GM18505 (cell line): ENCODE data around the gene AKAP13.

Experiments
- ATAC-seq: cut with Tn5 transposase; IDR thresholded peaks from one replicate; pipeline ENCODE4 v1.9.1; 2021; ENCODE audit not compliant: unreplicated experiment
- POLR2A ChIP-seq: IDR thresholded peaks from 4 replicates; pipeline ENCODE4 v1.6.1; 2011; ENCODE audit warnings: borderline replicate concordance; ENCODE audit not compliant: insufficient read depth, insufficient read length; ENCODE audit errors: extremely low read depth

Gene AKAP13

DNA sequence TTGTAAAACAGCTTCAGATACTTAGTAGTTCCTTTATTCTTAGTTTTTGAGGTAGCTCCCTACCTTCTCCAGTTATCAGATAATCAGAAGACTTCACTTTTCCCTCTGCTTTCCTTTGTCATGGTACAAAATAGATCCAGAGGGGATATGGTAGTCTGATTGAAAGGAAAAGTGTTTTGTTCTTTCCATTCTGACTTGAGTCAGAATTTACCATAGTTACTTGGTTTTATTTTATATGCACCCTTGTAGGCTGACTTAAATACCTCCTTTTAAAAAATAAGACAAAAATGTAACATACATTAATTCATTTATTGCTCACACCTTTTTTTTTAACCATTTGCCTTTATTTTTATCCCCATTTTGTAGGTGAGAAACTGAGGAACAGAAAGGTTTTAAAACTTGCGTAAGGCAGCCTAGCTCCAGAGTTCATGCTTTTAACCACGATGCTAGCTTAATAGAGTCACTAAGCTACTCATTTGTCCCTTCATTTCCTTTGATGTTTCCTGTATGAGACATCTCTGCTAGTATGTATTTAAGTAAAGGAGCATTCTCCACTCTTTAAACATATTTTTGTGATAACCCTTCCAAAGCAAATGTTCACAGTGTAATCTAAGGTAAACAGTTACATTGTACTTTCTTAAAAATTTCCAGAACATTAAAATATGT is 226.9 kb downstream of the AKAP13 start:
- ATAC-seq = no peak
- no peak for TF ChIP-seq POLR2A

DNA sequence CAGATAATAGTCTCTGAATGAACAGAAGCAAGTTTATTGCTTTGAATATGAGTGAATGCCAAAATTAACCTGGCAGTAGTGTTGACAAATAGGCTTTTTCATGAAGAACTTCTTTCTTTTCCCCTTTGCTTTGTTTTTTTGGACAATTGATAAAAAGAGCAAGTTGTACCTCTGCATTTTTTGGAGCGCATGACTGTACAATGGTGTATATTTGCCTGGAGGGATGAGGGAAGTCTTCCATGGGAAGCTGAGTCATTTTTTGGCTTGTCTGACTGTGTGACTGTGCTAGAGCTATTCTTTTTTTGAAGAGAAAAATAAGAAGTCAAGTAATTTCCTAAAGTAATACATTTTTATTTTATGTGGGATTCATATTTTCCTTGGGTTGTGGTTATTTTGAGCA is 227.4 kb downstream of the AKAP13 start:
- TF ChIP-seq POLR2A = no peak
- no peak for ATAC-seq

DNA sequence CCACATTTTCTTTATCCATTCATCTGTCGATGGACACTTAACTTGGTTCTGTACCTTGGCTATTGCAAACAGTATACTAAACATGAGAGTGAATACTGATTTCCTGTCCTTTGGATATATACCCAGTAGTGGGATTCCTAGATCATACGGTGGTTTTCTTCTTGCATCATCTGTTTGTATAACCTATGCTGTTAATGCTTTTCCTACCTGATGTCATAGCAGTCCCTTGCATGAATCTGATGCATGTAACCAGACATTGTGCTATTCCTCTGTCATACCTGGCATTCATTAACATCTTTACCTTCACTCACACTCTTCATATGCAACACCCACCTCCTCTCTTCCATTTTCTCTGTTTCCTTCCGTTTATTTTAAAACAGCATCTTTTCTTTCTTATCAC is 229.1 kb downstream of the AKAP13 start:
- no peak for TF ChIP-seq POLR2A
- no peak for ATAC-seq

DNA sequence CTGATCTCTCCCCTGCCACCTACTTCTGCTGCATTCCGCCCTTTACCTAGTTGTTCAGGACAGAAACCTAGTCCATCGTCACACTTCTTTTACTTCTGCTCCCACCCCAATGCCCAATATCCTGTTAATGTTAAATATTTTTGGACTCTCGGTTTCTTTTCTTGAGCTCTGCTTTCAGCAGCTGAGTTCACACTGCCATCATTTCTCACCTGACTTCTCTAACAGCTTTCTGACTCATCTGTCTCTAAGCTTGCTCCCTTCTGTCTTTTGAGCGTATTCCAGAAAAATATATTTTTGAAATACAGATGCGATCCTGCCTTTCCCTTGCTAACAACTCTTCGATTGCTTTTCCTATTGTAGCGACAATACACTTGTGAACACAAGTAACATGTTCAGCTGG is 231.0 kb downstream of the AKAP13 start:
- no peak for ATAC-seq
- no peak for TF ChIP-seq POLR2A

DNA sequence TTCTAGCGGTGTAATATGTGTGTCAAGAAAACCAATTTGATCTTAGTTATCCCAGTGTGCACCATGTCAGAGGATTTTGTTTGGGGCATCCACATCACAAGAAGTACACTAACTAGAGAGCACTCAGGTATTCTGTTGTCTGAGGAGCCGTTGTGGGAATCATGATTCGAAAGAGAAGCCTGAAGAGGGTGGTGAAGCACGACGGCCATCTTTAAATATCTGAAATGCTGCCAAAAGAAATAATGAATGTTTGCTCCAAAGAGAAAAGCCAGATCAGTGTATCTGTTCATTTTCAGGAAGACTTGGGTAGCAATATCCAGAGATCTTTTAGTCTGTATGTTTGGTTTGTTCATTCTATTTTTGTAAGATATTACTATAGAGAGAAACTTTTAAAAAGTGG is 233.7 kb downstream of the AKAP13 start:
- no peak for TF ChIP-seq POLR2A
- ATAC-seq = no peak

DNA sequence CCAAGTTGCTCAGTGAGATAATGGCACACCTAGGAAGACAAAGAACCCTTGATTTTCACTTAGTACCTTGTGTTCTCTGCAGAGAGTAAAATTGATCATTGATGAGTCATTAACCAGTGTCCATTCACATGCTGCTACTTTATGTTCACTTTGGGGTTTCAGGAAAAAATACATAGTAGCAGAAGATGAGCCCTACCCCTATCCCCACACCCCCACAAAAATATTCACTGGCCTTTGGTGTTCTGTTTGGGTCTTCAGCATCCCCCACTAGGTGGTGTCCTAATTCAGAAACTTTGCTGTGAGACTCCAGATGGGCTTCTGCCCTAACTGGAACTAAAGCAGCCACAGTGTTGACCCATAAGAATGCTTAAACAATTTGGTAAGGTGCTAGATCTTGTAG is 235.5 kb downstream of the AKAP13 start:
- no peak for ATAC-seq
- TF ChIP-seq POLR2A = no peak

DNA sequence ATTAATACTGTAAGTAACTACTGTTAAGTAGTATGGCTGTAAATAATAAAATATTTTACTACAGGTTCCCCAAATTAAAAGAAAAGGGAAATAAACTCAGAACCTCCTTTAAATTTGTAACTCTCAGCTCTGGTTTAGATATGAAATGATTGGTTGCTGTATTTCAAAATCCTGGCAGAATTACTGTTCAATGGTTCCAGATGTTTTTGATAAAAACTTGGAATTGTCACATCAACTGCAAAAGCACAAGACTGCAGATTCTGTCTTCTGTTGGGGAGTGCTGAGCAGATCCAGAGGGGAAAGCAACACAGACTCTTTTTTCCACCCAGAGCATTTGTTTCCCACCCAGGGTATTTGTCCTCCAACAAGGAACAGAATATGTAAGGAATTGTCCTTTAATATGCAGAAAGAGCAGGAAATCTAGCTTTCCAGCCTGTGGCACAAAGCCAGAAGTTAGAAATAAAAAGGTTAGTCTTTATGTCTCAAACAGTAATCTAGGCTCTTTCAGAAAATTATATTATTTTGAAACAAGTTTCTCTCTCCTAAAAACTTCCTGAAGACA is 236.2 kb downstream of the AKAP13 start:
- no peak for TF ChIP-seq POLR2A
- no peak for ATAC-seq

DNA sequence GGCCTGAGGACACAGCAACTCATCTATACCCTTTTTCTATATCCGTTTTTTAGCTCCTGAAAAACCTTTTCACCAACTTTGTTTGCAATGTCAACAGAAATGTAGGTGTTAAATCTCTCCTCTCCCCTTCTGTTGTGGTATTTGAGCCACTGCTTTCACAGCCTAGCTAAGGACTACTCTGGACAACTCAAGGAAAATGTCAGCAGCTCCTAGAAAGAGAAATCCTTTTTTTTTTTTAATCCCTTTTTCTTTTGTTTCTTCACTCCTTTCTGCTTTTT is 237.8 kb downstream of the AKAP13 start:
- no peak for TF ChIP-seq POLR2A

DNA sequence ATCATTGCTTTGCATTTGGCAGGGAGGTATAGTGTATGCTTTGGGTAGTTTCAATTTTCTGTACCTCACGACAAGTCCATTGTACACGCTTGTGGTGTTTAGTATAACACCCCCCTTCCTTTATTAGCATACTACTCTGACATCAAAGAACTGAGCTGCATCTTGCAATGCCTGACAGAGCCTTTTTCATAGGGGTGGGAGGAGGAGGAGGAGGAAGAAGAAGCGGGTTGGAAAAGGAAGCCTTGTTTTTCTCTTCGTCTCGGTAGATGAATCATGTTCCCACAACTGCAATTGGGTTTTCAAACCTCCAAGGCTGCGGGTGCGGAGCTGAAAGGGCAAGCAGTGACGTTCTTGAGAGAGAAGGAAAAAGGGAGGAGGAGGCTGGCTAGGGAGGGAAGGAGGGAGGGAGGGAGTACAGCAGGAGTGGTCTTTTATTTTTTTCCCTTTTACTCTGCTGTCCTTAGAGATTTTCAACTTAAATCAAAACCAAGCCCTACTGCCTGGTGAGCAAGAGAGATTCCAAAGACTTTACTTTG is 238.6 kb downstream of the AKAP13 start:
- TF ChIP-seq POLR2A = no peak
- ATAC-seq = peak; percentile 56

More for the DNA sequence above, 237.8 kb downstream of the AKAP13 start:
- no peak for ATAC-seq

DNA sequence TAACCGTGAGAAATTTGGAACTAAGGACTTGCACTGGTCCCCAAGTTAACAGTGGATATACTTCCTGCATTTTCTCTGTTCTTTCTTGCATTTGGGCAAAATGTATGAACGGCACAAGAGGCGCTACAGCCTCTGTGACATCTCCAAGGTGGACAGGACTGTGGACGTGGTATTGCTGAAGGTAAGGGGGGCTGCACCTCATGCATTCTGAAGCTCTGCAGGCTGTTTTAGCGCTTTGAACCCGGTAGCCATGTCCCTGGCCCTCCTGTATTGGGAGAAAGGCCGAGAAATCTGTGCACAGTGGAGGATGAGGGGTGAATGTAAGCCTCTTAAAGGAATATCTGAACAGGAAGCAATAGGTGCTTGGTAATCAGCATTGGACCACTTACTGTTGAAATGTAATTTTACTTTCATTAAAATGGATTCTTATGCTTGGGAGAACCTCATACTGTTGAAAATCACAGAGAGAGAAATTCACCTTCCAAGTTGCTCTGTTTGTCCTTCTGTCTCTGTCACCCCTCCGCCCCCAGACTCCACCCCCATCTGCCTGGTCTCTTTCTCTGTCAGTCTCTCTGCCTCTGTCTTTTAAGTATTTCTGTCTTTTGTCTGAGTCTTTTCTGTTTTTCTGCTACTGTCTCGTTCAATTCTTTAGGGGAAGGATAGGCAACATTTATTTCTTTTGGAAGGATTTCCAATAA is 239.7 kb downstream of the AKAP13 start:
- no peak for TF ChIP-seq POLR2A
- no peak for ATAC-seq

DNA sequence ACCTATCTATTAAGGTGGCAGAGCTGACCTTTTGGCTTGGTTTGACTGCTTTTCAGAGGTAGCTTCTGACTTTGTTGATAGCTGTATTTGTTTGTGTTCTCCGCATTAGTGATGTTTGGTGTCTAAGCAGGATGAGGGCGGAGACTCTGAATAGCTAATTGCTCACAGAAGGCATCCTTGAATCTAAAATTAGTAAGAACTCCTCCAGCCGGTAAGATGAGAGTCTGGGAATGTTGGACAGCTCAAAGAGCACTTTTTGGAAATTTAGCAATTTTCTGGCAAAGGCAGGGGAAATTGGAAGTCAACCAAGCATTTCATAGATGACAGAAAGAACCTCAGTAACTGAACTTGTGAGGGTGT is 240.3 kb downstream of the AKAP13 start:
- no peak for ATAC-seq
- no peak for TF ChIP-seq POLR2A

DNA sequence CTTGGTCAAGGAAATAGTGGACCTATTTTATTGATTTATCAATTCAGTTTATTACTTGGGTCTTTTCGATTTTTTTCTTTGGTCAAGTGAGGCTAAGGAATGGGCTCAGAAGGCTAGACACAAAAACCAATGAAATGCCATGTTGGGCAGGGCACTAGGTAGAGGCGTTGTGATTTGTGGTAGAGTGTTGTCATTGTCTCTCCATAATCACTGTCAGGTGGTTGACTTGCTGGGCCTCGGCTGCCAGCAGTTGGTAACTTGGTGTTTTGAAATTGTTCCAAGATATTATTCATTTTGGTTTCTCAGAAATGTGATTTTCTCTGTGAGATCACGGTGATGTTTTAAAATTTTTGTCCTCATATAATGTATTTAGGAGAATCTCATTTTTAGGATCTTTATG is 240.7 kb downstream of the AKAP13 start:
- ATAC-seq = no peak
- TF ChIP-seq POLR2A = no peak

DNA sequence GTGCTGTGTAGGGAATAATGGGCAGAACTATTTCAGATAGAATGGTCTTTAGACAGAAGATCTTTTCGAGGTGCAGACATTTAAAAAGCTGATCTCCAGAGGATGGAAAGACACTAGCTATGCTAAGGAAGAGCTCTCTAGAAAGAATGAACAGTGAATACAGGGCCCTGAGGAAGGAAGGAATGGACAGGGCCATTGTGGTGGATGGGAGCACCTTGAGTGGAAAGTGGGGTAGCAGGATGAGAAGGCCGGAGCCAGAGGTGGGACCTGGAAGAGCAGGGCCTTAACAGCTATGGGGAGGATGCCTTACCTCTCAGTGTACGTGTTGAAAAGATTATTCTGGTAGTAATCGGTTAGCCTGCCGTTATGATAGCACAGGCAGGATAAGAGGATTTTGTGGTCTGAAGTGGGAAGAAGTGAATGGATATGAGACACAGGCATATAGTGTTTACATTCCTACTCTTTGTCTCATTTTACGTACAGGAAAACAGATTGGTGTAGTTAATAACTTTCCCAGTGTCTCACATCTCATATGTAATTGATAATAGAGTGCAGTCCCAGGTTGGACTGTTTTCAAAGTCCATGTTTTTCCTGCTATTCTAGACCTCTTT is 241.9 kb downstream of the AKAP13 start:
- TF ChIP-seq POLR2A = no peak

DNA sequence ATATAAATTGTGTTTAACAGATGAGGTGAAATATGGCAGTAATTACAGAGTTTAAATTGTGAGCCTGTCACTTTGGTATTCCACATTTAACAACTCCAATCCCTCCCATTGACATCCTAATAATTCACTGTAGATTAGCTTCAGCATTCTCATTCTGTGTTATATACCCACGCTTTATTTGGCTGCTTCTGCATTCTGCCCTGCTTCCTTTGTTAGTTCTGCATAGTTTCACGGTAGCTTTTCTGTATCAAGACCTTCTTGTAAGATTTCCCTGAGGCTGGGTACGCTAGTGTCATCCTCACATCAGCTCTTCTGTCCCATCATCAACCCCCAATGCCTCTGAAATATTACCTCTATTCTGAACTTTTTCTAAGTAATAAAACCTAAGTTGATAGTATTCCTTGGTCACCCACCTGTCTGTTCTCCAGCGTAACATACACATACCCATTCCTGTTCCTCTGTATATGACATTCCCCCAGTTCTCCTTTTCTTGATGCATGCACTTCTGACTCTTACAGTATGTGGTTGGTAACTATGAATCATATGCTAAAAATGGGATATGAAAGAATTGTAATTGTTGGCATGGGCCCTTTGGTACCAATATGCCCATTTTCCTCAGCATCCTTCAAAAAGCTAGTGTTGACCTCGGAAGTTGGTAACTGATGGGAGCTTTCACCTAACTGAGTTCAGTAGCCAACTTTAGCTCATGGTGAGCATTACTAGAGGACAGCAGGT is 243.1 kb downstream of the AKAP13 start:
- ATAC-seq = no peak
- no peak for TF ChIP-seq POLR2A

More for the DNA sequence above, 241.9 kb downstream of the AKAP13 start:
- no peak for ATAC-seq

DNA sequence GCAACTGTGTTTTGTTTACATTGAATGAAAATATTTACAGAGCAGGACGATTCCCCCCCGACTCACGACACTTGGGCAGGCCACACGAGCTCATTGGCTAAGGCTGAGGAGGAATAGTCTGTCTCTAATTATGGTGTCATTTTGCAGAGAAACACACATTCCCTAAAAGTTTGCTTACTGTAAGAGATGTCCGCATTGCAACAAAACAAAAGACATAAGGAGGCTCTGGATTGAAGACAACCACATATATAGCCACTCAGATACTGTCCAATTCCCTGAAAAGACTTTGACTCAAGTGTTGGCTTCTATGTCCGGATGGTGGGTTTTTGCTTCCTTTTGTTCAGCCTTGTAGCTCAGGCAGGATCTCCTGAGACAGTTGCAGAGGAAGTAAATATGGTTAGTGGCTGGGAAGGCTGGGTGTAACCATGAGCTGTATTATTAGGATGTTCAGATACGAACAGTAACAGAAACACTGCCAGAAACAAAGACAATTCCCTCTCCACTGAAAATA is 243.9 kb downstream of the AKAP13 start:
- no peak for TF ChIP-seq POLR2A
- ATAC-seq = no peak
